ENCODE measurements around the gene JAM3. TPM values are rescaled to one million over a fixed set of nuclear protein-coding genes. Genes with fewer than 3 reads are reported as not detected.
A peak's percentile ranks its signal among the peaks of the same experiment; 100 is the strongest.
"Not testable (repeated sequence)": the region's sequence is repeated elsewhere in the genome, so short reads cannot be mapped to it uniquely, and the experiment has no call there.

JAM3 gene
- polyA plus RNA-seq, 1 donor from 2014 or later, result 17.6 TPM

DNA sequence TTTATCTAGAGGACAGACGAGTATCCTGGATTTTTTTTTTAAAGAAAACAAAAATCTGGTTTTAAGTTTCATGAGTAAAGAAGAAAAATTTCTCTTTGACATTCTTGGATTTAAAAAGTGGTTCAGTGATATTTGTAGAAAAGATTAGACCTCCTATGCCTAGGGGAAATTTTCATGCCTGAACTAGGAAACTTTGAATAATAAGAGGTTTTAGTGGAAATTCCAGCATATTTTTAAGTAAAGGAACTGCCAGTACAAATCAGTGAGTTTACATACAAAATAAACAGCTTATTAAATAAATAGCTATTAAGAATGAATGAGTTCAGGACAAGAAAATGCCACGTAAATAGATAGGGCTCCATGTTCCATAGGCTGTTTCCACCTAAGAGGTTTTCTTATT is 17.5 kb downstream of the JAM3 start:
- Mint-ChIP-seq H3K9me3 (peaks cover 7 to 9% (median 7%) of the 10 kb centered on the region in 3 donors), H3K27ac (no peak overlapping the region), H3K27me3 (no peaks in the 10 kb centered on the region), H3K36me3 (peaks cover 2% of the 10 kb centered on the region), H3K4me1 (peaks cover 4 to 12% (median 7%) of the 10 kb centered on the region in 3 donors), H3K4me3 (no peak overlapping the region)

DNA sequence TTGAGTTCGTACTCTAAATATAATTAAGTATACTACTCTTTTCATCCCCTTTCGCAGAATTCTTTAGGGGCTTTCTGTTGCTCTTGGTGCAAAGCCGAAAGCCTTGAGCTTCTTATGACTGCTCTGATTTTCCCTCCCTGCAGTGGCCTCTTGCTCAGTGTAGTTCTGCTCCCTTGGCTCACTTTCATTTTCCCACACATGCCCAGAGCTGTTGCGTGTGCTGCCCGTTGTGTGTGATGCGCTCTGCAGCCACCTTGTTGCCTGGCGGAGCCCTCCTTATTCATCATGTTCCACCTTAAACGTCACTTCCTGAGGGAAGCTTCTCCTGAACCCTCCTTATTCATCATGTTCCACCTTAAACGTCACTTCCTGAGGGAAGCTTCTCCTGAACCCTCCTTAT is 23.1 kb downstream of the JAM3 start:
- not testable (repeated sequence) for H3K9me3 Mint-ChIP-seq, H3K27ac Mint-ChIP-seq
- peaks cover 8 to 17% (median 15%) of the 10 kb centered on the region in 3 donors for H3K4me1 Mint-ChIP-seq

DNA sequence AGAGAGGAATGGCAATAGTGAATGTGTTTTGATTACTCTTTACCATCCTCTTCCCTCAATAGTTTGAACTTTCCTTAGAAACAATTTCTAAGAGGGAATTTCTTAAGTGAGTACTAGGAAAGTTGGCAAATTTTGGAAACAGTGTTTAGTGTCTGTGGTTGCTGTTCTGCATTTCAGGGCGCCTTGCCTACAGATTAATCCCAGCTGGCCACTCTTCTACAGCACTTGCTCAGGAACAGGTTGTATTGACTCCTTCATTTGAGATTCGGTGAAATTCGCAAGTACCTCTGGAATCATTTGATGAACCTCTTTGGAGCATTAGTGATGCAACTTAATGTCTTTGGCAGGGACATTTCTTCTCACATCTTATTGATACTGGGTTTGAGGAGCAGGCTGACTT is 28.3 kb downstream of the JAM3 start:
- Mint-ChIP-seq H3K4me3 (no peak overlapping the region), H3K36me3 (peaks cover 2% of the 10 kb centered on the region), H3K4me1 (peaks cover 5 to 15% (median 11%) of the 10 kb centered on the region in 3 donors), H3K9me3 (no peaks in the 10 kb centered on the region), H3K27ac (peak overlapping the region in 1 of 3 donors; percentile 90), H3K27me3 (no peaks in the 10 kb centered on the region)

More for the DNA sequence above, 23.1 kb downstream of the JAM3 start:
- not testable (repeated sequence) for H3K27me3 Mint-ChIP-seq, H3K36me3 Mint-ChIP-seq
- peak overlapping the region in 1 of 4 donors; percentile 31 for H3K4me3 Mint-ChIP-seq

DNA sequence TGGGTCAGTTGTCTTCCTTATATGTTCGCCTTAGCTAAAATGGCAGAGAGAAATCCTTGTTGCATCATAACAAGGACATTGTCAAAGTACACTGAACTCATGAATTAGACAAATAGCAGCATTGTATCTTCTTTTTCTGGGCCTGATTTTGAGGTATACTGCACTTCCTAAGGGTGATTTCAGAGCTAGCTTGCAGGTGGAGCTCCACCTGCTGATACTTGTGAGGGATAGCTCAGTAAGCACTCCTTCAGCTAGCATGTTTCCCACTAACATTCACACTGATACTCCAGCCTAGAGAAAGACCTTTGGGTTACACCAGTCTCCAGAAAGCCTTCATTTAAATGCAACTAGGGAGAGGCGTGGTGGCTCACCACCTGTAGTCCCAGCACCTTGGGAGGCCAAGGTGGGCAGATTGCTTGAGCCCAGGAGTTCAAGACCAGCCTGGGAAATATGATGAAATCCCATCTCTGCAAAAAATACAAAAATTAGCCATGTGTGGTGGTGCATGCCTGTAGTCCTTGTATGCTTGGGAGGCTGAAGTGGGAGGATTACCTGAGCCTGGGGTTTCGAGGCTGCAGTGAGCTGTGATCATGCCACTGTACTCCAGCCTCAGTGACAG is 29.8 kb downstream of the JAM3 start:
- Mint-ChIP-seq H3K27me3 (no peaks in the 10 kb centered on the region), H3K4me1 (peaks cover 5 to 13% (median 11%) of the 10 kb centered on the region in 3 donors), H3K36me3 (peaks cover 2% of the 10 kb centered on the region), H3K9me3 (peaks cover 0 to 2% (median 0%) of the 10 kb centered on the region in 3 donors), H3K4me3 (no peak overlapping the region), H3K27ac (no peak overlapping the region)

DNA sequence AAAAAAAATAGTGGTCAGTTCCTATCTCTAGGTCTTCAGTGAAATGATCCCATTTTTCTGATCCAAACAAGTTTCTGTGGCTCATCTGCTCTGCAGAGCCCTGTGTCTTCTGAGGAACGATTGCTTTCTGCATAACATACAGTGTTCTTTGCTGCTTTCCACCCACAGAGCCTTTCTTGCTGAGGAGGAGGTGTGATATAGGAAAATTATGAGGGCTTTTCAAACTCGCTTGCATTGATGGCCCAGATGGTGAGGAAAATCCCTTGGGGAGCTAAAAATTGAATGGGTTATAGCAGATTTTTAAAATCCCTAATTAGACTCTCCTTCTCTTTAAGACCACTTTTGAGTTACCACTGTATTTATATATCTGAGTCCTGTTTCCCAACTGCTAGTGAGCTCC is 31.3 kb downstream of the JAM3 start:
- peaks cover 2% of the 10 kb centered on the region for H3K36me3 Mint-ChIP-seq
- H3K27me3 Mint-ChIP-seq, result no peaks in the 10 kb centered on the region
- no peak overlapping the region for H3K4me3 Mint-ChIP-seq
- H3K9me3 Mint-ChIP-seq, result peaks cover 0 to 4% (median 0%) of the 10 kb centered on the region in 3 donors
- H3K27ac Mint-ChIP-seq, result no peak overlapping the region
- H3K4me1 Mint-ChIP-seq, result peaks cover 5 to 13% (median 6%) of the 10 kb centered on the region in 3 donors

DNA sequence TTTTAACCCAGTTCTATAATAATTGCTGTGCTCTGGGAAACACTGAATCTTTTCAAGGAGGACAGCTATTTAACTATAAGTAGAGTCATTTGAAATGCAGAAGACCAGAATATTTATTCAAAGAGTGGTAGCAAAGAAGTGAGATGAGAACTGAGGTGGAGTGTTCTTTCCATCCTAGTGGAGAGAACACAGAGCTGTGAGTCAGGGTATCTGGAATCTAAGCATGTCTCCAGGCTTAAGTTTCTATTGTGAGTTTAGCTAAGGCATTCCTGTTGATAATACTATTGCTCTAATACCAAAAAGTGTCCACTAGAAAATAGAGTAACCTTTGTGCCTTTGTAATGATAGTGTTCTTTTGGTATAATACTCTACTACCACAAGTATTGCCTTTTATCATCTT is 32.4 kb downstream of the JAM3 start:
- H3K4me1 Mint-ChIP-seq, result peaks cover 3 to 11% (median 3%) of the 10 kb centered on the region in 3 donors
- H3K9me3 Mint-ChIP-seq, result peaks cover 0 to 8% (median 0%) of the 10 kb centered on the region in 3 donors
- H3K27ac Mint-ChIP-seq, result peak overlapping the region in 1 of 3 donors; percentile 31
- no peak overlapping the region for H3K4me3 Mint-ChIP-seq
- peaks cover 2% of the 10 kb centered on the region for H3K36me3 Mint-ChIP-seq
- H3K27me3 Mint-ChIP-seq, result no peaks in the 10 kb centered on the region

DNA sequence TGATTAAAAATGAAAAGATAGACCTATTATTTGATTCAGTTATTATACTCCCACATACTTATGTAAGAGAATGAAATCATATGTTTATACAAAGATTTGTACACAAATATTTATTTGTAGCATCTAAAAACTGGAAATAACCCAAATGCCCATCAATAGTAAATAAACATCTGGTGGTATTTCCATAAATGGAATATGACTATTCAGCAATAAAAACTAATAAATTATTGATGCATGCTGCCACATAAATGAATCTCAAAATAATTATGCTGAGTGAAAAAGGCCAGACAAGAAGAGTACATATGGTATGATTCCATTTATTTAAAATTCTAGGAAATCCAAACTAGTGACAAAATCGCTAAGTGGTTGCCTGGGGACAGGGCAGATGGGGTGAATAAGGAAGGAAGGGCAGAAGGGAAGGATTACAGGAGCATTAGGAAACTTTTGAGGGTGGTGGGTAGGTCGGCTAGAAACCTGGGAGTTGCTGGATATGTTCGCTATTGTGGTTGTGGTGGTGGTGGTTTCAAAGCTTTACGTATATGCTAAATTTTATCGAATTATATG is 41.5 kb downstream of the JAM3 start:
- H3K4me3 Mint-ChIP-seq, result no peak overlapping the region
- H3K4me1 Mint-ChIP-seq, result peaks cover 0 to 3% (median 2%) of the 10 kb centered on the region in 3 donors
- H3K27ac Mint-ChIP-seq, result no peak overlapping the region
- H3K27me3 Mint-ChIP-seq, result no peaks in the 10 kb centered on the region
- peaks cover 3 to 16% (median 16%) of the 10 kb centered on the region in 3 donors for H3K9me3 Mint-ChIP-seq
- peaks cover 11% of the 10 kb centered on the region for H3K36me3 Mint-ChIP-seq

DNA sequence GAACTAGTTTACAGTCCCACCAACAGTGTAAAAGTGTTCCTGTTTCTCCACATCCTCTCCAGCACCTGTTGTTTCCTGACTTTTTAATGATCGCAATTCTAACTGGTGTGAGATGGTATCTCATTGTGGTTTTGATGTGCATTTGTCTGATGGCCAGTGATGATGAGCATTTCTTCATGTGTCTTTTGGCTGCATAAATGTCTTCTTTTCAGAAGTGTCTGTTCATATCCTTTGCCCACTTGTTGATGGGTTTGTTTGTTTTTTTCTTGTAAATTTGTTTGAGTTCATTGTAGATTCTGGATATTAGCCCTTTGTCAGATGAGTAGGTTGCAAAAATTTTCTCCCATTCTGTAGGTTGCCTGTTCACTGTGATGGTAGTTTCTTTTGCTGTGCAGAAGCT is 44.9 kb downstream of the JAM3 start:
- not testable (repeated sequence) for H3K27me3 Mint-ChIP-seq, H3K4me3 Mint-ChIP-seq, H3K9me3 Mint-ChIP-seq, H3K27ac Mint-ChIP-seq, H3K4me1 Mint-ChIP-seq
- peaks cover 11% of the 10 kb centered on the region for H3K36me3 Mint-ChIP-seq

DNA sequence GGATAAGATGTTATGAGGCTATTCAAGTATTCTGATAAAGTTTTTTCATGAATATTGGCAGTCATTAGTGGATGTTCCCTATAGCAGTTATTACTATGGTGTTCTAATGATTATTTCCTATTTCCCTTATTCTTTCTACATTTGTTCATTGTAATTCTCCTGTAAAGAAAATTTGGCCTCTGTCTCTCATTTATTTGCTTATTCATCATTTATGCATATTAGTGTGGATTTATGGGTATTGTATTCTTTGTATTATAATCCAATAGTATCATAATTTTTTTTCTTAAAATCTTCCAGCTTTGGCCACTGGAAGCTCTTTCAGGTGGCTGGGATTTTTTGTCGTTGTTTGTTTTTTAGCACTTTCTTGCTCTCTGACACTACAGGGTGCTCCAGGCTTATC is 47.3 kb downstream of the JAM3 start:
- Mint-ChIP-seq H3K27ac (no peak overlapping the region), H3K36me3 (peaks cover 9% of the 10 kb centered on the region), H3K9me3 (no peaks in the 10 kb centered on the region), H3K27me3 (peaks cover 1% of the 10 kb centered on the region), H3K4me3 (peak overlapping the region in 1 of 4 donors; percentile 4), H3K4me1 (peaks cover 0 to 9% (median 7%) of the 10 kb centered on the region in 3 donors)

DNA sequence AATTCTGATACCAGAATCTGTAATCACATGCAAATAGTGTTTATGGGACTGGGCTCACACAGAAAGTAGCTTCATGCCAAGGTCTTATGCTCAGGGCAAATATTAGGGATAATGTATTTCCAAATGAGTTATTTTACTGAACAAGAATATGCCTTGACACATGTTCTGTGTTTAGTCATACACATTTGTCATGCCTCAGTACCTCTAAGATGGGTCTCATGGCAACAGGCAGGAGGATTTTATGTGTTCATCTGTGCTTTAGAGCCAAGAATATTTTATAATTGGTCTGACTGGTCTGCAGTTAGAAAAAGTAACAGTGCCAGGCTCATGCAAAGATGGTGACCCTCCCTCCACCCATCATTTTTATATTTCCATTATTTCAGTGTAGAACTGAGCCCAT is 49.1 kb downstream of the JAM3 start:
- peaks cover 0 to 9% (median 9%) of the 10 kb centered on the region in 3 donors for H3K4me1 Mint-ChIP-seq
- H3K27ac Mint-ChIP-seq, result no peak overlapping the region
- no peak overlapping the region for H3K4me3 Mint-ChIP-seq
- H3K27me3 Mint-ChIP-seq, result peaks cover 1% of the 10 kb centered on the region
- peaks cover 4% of the 10 kb centered on the region for H3K36me3 Mint-ChIP-seq
- no peaks in the 10 kb centered on the region for H3K9me3 Mint-ChIP-seq

DNA sequence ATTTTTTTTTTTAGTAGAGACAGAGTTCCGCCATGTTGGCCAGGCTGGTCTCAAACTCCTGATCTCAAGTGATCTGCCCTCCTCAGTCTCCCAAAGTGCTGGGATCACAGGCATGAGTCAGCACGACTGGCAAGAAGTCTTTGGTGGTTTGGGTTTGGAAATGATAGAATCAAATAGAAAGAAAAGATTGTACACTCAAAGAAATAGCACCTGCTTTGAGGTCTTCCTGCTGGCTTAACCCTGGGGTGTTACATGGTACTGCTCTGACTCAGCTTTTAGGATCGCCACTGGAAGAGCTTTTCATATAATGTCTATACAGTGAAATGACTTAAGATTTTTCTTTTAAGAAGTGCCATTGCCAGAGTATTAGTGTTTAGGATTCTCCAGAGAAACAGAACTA is 50.2 kb downstream of the JAM3 start:
- Mint-ChIP-seq H3K36me3 (peaks cover 7% of the 10 kb centered on the region), H3K27ac (no peak overlapping the region), H3K27me3 (peaks cover 1% of the 10 kb centered on the region), H3K4me3 (no peak overlapping the region), H3K9me3 (no peaks in the 10 kb centered on the region), H3K4me1 (peaks cover 0 to 13% (median 13%) of the 10 kb centered on the region in 3 donors)

DNA sequence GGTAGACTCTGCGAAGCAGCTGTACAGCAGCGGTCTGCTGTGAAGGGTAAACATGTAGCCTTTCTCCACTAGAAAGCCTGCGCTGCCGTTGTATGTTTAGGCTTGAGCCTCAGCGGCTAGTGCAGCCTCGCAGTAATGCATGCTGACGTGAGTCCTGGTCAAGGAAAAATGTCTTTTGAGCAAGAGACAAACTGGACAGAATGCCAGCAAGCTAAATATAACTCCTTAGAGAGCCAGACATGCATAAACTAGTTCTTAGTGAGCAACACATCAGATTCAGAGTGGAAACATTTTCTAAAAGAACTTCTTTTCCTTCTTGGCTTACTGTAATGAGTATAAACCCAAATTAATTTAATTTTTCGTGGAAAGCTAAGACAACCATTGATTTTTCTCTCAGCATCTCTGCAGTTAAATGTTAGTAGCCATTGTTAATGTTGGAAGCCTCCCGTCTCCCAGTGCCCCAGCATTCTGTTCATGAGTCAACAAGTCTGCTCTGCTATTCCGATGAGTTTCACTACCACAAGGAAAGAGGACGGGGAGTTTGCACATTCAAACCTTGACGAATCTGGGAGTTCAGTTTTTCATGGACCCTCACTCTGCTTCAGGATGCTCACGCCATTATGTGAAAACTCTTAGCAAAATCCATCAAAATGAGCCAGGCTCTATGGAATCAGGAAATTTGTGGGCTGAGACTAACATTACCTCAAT is 51.4 kb downstream of the JAM3 start:
- Mint-ChIP-seq H3K4me3 (no peak overlapping the region), H3K27ac (no peak overlapping the region), H3K4me1 (peaks cover 0 to 16% (median 14%) of the 10 kb centered on the region in 3 donors)

DNA sequence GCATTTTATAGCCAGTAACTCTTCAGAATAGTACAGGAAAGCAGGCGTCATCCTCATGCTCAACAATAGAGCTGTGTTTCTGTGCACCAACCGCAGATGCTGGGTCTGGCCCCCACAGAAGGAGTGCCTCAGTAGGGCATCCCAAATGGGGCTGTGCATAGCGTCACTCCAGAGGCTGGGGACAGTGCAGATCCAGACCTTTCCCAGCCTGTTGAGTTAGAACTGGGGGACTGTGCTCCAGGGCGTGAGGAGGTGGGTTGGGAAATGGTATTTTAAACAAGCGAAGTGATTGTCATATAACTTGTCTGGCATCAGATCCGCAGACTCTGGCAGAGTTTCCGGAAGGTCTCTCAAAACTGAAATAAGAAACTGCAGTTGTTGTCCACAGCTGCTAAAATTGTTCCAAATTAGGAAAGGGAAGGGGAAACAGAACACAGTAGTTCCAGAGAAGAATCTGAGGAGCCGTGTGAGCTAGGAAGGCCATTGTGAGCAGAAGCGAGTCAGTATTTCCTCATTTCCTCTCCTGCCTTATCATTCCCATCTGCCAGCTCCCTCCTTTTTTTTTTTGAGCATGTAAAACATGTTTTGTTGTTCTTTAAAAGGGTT is 52.2 kb downstream of the JAM3 start:
- Mint-ChIP-seq H3K27me3 (peaks cover 1% of the 10 kb centered on the region), H3K9me3 (no peaks in the 10 kb centered on the region), H3K27ac (peak overlapping the region in 1 of 3 donors; percentile 11), H3K36me3 (peaks cover 7% of the 10 kb centered on the region), H3K4me3 (no peak overlapping the region), H3K4me1 (peaks cover 0 to 20% (median 19%) of the 10 kb centered on the region in 3 donors)

More for the DNA sequence above, 51.4 kb downstream of the JAM3 start:
- H3K36me3 Mint-ChIP-seq, result peaks cover 7% of the 10 kb centered on the region
- peaks cover 1% of the 10 kb centered on the region for H3K27me3 Mint-ChIP-seq
- H3K9me3 Mint-ChIP-seq, result no peaks in the 10 kb centered on the region

DNA sequence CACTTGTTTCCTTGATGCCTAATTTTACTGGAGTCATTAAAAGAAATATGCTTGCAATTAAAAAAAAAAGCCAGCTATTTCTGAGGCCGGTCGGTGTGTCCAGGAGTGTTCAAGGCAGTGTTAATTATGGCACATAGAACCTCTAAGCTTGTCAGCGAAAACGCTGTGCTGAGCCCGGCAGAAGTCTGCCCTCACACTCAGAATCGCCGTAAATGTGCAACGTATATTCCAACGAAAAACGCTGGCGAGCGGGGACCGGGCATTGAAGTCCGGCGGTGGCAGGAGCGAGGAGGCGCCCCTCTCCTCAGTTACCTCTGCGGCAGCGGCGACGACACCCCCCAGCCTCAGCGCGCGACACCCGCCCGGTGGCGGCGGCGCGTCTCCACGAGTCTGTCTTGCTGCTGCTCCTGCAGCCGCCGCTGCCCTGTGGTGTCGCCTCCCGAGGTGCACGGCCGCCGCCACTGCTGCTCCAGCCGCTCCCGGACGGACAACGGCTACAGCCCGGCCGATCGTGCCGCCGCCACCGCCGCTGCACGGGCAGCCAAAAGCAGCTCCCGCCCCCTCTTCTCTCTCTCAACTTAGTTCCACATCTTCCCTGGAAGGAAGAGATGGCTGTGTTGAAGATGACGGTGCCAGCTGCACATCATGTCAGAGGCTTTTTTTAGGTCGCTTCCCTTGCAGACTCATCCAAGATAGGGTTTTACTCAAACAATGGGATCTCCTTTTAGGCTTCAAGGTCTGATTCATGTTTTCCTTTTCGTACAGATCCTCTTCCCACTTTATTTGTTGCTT is 56.0 kb downstream of the JAM3 start:
- no peak overlapping the region for H3K27ac Mint-ChIP-seq
- H3K27me3 Mint-ChIP-seq, result peaks cover 1% of the 10 kb centered on the region
- peaks cover 0 to 14% (median 14%) of the 10 kb centered on the region in 3 donors for H3K4me1 Mint-ChIP-seq
- H3K36me3 Mint-ChIP-seq, result peaks cover 7% of the 10 kb centered on the region
- peaks cover 0 to 2% (median 0%) of the 10 kb centered on the region in 3 donors for H3K9me3 Mint-ChIP-seq
- H3K4me3 Mint-ChIP-seq, result peak overlapping the region in 1 of 4 donors; percentile 35

Data from IgD-negative memory B cell (primary cell).